Stimulated activated CD8-positive, alpha-beta memory T cell treated with anti-CD3 and anti-CD28 coated beads, Interleukin-4, amount 100 ng/mL, for 24 hours (primary cell): ENCODE results near the gene MRPL36.

Experiments
- DNase-seq: peaks from one replicate; pipeline ENCODE4 v3.0.0-alpha.2; 2020; ENCODE audit warnings: low read depth

Gene MRPL36

DNA sequence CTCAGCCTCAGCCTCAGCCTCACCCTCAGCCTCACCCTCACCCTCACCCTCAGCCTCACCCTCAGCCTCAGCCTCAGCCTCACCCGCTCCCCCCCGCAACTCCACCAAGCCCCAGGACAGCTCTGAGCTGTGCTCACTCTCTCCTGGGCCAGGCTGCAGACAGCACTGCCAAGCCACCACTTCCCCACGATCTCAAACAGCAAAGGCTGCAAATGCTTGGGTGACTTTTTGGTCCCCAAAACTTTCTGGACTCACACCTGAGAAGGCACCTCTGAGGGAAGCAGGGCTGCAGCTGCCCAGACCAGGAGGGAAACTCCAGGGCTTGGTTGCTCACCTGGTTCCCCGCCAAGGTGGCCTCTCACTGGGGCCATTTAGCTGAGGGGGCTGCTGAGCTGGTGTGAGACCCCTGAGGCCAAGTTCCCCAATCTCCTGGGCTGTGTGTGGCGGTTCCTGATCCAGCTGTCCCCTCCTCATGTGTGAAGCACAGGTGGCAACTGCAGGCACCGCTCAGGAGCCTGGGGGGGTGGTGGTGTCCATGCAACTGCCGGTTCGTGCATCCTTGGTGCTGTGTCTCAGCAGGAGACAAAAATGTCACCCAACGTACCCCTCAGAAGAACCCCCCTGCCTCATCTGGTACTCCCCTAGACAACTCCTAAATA lies 17.8 kb downstream of the MRPL36 start:
- no peak for DNase-seq

DNA sequence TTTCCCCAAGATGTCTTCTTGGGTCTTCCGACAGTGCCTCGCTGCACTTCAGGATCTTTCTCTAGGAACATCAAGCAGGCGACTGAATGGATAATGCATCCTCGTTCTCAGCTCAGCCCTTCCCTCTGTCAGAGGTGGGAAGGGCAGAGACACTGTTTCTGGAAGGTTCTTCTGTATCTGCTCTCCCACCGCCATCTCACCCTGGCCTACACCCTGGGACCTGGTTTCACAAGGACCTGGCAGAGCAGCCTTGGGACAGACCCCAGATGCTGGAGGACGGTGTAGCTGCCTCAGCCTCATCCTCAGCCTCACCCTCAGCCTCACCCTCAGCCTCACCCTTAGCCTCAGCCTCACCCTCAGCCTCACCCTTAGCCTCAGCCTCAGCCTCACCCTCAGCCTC lies 18.5 kb downstream of the MRPL36 start:
- no peak for DNase-seq

DNA sequence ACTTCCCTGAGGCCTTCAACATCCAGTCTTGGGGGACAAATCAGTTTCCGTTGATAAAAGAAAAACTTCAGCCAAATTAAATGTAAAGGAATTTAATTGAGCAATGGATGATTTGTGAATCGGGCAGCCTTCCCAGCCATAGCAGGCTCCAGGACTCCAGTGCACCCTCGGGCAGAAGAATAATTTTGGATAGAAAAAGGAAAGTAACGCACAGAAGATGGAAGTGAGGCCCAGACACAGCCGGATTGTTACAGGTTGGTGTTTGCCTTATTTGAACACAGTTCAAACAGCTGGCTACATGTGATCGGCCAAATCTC lies 19.1 kb downstream of the MRPL36 start:
- DNase-seq, result no peak

DNA sequence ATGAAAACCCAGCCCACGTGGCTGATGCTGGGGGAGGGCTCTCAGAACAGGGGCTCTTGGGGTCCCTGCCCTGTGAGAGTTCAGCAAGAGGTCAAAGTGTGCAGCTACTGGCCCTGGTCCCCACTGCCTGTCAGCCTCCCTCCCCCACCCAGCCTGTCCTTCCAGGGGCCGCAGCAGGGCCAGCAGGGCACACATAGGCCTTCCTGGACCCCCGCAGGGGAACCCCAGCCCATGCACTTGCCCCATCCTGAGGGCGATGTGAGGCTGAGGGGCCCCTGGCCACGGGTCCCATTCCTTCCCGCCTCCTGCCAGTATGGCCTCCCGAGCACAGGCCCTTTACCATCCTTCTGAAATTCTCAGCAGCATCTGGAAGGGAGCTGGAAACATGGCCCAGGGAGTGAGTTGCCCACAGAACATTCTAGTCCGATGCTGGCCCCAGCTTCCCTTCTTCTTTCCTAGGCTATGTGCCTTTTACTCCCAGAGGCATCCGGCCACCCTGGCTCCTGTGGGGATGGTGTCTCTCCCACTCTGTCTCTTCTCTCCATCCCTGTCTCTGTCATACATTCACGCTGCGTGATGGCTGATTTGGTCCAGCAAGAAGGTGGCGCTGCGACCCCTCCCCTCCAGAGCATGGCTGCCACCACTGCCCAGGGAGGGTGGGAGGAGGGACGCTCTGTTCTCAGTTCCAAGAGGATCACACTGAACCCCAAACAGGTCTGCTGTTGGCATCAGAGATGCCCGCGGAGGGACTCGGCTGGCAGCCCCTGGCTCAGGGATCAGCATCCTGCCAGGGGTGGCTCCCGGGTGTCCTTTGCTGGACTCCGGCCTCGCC lies 19.6 kb downstream of the MRPL36 start:
- DNase-seq, result no peak

DNA sequence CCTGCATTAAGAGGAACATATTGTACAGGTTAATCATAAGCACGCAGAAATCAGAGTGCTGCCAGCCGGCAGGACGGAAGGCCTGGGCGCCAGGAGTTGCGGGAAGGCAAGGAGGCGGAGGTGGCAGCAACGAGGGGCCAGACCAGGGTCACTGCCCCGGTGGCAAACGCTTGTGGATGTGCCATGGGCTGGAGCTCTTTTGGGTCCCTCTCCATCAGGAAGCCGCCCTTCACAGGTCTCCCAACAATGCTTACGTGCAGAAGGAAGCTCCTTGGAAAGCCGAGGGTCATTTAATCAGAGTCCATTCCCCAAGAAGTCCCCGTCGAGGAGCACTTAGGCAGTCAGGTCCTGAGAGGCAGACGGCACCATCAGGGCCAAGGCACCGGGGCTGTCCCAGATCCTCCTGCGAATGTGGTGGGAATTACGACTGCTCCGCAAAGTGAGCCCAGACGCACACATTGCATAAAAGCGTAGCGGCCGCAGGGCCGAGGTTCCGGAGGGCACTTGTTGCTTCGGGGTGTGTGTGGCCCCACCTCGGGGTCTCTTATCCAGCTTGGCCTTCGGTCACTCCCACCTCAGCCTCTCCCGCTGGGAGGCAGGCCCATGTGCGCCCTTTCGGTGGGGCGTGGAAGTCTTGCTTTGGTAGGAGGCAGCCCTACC lies 20.5 kb downstream of the MRPL36 start:
- no peak for DNase-seq

DNA sequence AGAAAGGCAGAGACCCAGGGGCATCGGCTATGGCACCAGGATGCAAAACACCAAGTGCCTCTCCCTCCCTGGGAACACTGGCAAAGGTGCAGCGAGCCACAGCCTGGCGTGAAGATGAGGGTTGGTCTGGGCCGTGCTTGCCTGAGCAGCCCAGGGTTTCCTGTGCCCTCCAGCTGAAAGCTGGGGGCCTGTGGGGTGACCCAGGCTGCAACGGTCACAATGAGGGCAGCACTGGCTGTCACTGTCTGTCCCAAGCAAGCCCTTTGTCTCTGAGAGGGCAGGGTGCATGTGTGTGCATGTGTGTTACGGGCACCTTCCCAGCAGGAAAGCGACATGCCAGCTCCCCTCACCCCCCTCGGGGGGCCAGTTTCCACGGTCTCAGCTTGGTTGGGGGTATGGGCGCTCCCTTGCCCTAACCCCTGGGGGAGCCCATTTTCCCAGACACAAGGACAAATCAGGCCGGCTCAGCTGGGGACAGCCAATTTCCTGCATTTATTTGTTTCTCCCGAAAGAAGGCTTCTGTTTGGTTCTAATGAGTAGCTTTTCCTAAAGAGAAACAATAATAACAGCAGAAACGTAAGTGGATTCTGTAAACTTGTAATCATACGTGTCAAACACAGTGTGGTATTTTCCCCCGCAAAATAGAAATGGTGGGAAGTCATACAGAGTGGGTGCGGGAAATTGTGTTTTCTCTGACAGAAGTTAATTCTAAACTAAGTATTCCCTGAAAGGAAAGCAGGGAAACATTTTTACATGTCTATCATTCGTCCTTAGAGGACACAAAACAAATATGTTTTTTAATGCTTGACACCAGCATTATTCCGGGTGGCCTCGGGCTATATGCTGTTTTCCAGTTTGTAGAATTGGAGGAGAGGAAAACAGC lies 21.3 kb downstream of the MRPL36 start:
- no peak for DNase-seq

DNA sequence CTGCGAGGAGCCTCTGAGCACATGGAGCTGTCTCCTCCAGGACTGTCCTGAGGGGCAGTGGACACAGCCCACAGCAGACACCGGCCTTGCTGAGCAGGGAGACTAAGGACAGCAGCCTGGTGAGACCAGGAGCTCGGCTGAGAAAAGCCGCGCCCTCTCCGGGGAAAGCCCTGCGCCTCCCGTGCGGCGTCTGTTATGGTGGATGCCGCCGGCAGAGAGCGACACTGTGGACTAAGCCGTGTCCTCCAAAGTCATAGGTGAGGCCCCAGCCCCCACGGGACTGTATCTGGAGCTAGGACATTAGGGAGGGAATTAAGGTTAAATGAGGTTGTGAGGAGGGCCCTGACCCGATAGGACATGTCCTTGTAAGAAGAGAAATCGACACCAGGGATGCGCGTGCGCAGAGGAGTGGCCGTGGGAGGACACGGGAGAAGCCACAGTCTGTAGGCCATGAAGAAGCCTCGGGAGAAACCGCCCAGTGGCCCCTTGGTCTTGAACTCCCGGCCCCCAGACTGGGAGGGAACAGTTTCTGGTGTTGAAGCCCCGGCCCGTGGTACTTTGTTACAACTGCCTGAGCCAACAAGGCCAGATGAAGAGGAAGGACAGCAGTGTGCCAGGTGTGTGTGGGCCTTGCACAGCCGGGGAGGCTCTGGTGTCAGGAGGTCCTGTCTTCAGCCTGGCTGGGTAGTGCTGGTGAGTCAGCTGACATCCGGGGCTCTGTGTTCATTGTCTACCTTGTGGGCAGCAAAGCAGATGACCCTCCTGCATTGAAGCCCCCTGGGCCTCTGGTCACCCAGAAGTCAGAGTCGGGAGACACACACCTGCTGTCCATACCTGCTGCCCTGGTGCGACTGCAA lies 22.1 kb downstream of the MRPL36 start:
- DNase-seq, result no peak

DNA sequence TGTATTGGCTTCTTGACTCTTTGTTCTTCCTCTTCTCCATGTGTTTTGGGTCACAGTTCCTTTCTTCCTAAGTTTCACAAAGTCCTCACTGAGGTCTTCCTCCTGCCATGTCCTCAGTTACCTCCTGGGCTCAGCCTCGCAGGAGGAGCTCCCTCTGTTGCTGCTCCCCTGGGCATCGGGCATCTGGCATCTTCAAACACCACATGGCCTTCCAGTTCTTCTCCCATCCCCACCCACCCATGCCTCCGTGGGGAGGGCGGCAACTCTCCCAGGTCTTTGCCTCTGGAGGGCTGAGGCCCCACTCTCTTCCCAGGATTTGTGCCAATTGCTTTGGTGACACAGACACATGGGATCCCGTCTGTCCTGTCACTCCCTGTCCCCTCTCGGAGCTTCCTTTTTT lies 22.8 kb downstream of the MRPL36 start:
- DNase-seq, result no peak

DNA sequence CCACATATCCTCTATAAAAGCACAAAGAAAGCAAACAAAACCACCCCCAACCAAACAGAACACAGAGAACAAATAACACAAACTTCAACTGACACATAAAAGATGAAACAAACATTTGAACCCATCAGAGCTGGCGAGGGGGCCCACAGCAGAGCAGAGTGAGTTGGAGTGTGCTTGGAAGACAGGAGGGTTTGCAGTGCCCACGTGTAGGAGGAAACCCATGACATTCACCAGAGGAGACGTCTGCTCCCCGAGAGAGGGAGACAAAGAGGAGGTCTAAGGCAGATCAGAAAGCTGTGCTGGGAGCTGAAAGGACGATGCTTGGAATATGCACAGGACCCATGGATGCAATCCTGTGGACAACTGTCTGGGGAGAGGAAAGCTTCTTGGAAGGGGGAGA lies 27.0 kb downstream of the MRPL36 start:
- DNase-seq, result no peak

DNA sequence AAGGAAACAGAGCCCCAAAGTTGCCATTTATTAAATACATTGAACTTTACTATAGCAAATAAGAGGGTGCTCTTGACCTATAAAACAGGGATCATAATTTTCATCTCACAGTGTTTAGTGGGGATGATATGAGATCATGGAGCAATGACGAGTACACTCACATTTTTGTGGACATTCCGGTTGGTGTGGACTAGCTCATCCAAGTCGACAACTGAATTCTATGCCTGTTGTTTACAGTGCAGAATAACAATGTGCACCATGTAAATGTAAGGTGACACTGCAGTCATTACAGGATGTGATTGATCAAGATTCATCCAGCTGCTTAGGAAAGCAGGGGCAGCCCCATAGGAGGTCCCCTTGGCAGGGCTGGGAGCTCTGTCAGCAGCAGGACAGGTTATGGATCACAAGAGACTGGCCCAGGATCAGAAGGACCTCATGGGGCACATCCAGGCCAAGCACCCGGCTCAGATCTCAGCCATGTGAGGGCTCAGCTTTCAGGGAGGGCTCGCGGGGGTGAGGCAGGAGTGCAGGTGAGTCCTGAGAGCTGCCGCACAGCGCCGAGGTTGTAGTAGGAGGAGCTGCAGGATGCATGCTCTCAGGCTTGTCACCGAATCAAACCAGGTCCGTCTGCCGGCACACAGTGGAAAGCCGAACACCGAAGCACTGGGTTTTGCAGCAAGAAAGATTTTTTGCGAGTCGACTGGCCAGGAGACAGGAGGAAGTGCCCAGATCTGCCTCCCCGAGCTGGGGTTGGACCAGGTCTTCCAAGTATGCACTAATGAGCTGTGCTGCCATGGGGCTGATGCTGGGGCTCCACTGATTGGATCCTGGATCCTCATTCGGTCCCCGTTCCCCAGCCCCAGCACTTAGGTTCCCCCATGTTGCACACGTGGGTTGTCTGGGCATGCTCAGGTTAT lies 28.2 kb downstream of the MRPL36 start:
- no peak for DNase-seq

DNA sequence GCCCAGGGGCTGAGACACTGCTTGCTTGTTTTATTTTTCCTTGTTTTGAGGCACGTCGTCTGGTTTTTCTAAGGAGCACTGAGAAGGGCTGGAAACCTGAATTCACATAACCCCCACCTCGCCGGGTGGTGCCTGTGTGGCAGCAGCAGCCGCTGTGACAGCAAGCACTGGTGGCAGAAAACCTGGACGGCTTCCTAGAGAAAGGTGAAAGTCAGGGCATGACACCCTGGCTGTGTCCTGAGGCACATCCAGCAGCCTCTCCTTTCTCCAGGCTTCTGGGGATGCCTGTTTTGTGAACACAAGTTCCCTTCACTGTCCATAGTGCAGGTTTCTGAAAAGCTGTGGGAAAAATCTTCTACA lies 29.2 kb downstream of the MRPL36 start:
- no peak for DNase-seq

DNA sequence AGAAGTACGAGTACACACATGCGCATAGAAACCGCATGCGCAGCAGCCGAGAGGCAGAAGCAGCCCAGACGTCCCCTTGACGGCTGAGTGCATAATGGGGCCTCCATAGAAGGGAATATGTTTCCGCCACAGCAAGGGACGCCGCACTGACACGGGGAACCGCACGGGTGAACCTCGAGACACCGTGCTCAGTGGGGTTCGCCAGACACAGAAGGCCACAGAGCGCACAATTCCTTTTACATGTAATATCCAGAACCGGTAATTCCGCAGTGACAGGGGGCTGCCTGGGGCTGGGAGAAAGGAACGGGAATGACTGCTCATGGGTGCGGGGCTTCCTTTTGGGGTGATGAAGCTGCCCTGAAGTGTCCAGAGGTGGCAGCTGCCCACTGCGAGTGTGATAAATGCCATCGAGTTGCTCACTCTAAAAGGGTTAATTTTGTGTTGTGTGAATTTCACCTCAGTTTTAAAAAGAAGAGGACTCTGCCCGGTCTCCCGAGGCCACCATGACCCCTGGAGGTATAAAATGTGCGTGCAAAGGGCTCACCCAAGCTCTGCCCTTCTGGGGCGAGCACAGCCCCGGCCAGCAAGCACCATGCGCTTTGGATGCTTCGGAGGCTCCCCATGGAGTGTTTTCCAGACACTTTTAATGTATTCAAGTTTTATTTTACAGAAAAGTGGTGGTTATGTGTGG lies 29.7 kb downstream of the MRPL36 start:
- DNase-seq, result no peak

DNA sequence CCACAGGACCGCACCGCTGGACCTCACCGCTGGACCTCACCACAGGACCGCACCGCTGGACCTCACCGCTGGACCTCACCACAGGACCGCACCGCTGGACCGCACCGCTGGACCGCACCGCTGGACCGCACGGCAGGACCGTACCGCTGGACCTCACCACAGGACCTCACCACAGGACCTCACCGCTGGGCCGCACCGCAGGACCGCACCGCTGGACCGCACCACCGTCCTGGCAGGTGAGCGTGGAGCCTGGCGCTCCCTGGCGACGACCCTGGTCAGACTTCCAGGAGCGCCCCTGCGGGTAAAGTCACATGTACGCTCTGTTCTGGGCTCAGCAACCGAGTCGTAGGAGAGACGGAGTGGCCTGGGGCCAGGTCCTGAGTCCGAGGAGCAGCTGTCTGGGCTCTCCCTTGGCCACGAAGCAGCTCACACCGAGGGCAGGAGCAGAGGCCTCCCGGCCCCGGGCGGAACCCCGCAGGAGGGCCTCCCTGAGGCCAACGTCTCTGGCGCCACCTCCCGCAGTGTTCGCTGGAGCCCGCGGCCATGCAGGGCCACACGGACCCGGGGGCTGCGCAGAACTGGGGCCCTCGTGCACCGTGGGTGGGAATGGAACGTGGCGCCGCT lies 30.5 kb downstream of the MRPL36 start:
- DNase-seq, result no peak

DNA sequence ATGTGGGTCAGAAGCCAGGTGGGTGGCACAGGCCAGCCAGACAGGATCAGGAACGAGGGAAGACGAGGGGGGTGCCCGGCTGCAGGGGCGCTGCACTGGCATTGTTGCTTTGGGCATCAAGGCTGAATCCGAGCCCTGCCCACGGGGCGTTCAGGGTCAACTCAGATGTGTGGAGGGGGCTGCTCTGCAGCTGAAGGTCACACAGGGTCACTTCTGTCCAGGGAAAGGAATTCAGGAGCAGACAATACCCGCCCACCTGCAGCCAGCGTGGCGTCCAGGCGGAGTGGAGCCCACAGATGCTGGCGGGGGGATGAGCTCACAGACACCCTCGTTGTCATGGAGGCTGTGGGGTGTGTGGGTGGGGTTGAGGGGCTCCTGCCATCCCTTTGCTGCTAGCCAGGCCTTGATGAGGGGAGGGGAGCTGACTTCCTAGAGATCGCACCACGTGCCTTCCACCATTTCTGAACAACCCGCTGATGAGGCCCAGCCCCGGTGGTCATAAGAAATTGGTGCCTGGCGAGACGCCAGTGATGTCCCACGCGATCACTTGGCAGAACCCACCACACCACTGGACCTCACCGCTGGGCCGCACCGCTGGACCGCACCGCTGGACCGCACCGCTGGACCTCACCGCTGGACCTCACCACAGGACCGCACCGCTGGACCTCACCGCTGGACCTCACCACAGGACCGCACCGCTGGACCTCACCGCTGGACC lies 31.2 kb downstream of the MRPL36 start:
- no peak for DNase-seq

DNA sequence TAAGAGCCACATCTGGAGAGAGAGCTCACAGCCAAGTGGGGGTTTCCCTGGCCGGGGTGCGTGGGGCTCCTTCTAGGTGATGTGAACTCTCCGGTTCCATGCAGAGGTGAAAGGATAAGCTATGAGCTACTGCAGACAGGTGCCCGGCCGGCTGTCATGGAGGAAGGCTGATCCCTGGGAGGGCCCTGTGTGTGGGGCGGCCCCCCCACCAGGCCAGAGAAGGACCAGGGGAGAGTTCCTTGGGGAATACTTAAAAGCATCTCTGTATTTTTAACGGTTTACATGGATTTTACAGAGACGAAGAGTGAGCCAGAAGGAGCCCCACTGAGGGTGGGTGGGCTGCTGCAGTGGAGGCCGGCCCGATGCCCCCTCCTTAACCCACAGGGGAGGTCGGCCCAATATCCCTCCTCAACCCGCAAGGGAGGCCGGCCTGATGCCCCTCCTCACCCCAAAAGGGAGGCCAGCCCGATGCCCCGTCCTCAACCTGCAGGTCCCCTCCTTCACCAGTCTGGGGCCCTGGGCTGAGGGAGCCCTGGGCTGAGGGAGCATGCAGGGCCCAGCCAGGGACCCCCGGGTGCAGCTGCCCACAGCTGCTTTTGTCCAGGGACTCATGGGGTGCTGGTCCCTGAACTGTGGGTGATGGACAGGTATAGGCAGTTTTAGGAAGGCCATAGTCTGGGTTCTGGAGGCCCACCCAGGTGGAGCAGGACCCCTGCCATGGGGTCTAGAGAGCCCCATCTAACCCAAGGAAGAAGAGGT lies 31.9 kb downstream of the MRPL36 start:
- no peak for DNase-seq

DNA sequence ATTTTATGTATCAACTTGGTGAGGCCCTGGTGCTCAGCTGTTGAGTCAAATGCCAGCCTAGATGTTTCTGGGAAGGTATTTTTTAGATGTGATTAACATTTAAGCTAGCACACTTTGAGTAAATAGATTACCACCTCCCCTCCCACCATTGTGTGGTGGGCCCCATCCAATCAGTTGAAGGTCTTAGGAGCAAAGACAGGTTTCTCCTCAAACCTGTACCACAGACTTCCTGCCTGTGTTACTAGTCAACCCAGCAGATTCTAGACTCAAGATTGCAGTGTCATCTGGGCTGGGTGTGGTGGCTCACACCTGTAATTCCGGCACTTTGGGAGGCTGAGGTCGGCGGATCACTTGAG lies 33.8 kb downstream of the MRPL36 start:
- no peak for DNase-seq

DNA sequence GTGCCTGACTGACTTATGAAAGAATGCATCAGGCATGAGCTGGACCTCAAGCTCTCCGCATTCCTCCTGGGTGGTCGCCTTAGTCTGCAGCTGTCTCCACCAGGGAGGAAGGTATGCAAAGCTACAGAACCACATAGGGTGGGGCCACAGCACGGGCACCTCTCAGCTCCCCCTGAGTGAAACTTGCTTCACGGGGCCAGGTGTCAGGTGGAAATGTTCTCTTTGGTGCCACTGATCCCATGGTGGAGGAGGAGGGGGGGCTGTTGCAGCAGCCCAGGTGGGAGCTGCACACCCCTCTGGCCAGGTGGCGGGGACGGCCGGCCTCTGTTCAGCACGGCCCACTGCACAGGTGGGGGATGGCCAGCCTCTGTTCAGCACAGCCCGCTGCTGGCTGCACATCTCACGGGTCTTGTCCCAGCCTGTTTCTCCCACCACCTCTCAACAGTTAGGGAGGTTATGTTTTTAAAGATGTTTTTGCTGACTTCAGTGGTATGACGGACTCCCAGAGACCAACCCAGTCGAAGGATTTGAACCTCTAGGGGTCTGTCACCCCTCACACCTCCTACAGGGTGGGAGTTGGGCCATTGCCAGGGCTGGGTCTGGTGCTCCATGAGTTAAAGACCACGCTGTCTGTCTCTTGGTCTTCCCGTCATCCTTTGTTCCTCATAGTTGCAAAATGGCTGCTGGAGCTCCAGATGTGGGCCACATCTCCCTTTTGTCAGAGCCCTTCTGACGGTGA lies 34.3 kb downstream of the MRPL36 start:
- no peak for DNase-seq
